ENCODE measurements around the gene CRAT. TPM values are rescaled to one million over a fixed set of nuclear protein-coding genes. Genes with fewer than 3 reads are reported as not detected.

The CRAT gene
- total RNA-seq, 2 donors from 2014 or later, result 17.2 to 17.5 TPM

GRCh38 chr9:129072171-129072570 is 38.4 kb downstream of the CRAT start:
- WGBS, 2 experiments (ENCODE audit: insufficient coverage in 1 of 2, insufficient read length in 1 of 2), result 87 to 88% methylated on average over 6 to 9 of the region's 9 CpGs
- no peaks in the 10 kb centered on the region for H3K9me3 Mint-ChIP-seq

GRCh38 chr9:129071526-129072126 is 39.0 kb downstream of the CRAT start:
- no peaks in the 10 kb centered on the region for H3K9me3 ChIP-seq (ENCODE audit: control insufficient read depth, low read length)
- H3K27ac Mint-ChIP-seq, result no peak overlapping the region
- H3K27me3 Mint-ChIP-seq (ENCODE audit: insufficient read depth), result no peaks in the 10 kb centered on the region
- no peak overlapping the region for H3K9ac ChIP-seq (ENCODE audit: extremely low read depth, low read length, poor library complexity, severe bottlenecking)
- H3K4me1 Mint-ChIP-seq, result peaks cover 10% of the 10 kb centered on the region
- no peak overlapping the region for H3K4me3 Mint-ChIP-seq
- DNase-seq, result peak; percentile 90
- no peak for TF ChIP-seq CTCF (conservative IDR thresholded peaks at IDR 0.05)
- H3K9me3 Mint-ChIP-seq, result no peaks in the 10 kb centered on the region
- H3K4me1 ChIP-seq (ENCODE audit: control insufficient read depth, insufficient read depth, low read length), result no peaks in the 10 kb centered on the region
- WGBS, 2 experiments (ENCODE audit: insufficient coverage in 1 of 2, insufficient read length in 1 of 2), result 68 to 81% methylated on average over 4 to 10 of the region's 10 CpGs
- peaks cover 9% of the 10 kb centered on the region for H3K36me3 Mint-ChIP-seq (ENCODE audit: low read depth)
- H3K4me3 ChIP-seq (ENCODE audit: low read length), result no peak overlapping the region
- H3K27ac ChIP-seq (ENCODE audit: low read depth, low read length), result peak overlapping the region; percentile 4
- H3K27me3 ChIP-seq (ENCODE audit: control insufficient read depth, insufficient read depth, low read length, poor library complexity, severe bottlenecking), result no peaks in the 10 kb centered on the region
- H3K36me3 ChIP-seq (ENCODE audit: control insufficient read depth, insufficient read depth, low read length), result peaks cover 8% of the 10 kb centered on the region

More at GRCh38 chr9:129072171-129072570, 38.4 kb downstream of the CRAT start:
- Histone ChIP-seq H3K36me3 (ENCODE audit: control insufficient read depth, insufficient read depth, low read length) (peaks cover 7% of the 10 kb centered on the region), H3K4me3 (ENCODE audit: low read length) (no peak overlapping the region), H3K4me1 (ENCODE audit: control insufficient read depth, insufficient read depth, low read length) (no peaks in the 10 kb centered on the region), H3K9me3 (ENCODE audit: control insufficient read depth, low read length) (no peaks in the 10 kb centered on the region), H3K9ac (ENCODE audit: extremely low read depth, low read length, poor library complexity, severe bottlenecking) (no peak overlapping the region), H3K27ac (ENCODE audit: low read depth, low read length) (peak overlapping the region; percentile 4), H3K27me3 (ENCODE audit: control insufficient read depth, insufficient read depth, low read length, poor library complexity, severe bottlenecking) (no peaks in the 10 kb centered on the region)
- Mint-ChIP-seq H3K4me1 (peaks cover 10% of the 10 kb centered on the region), H3K4me3 (no peak overlapping the region), H3K36me3 (ENCODE audit: low read depth) (peaks cover 9% of the 10 kb centered on the region), H3K27ac (no peak overlapping the region), H3K27me3 (ENCODE audit: insufficient read depth) (no peaks in the 10 kb centered on the region)
- no peak for DNase-seq
- TF ChIP-seq CTCF (conservative IDR thresholded peaks at IDR 0.05), result no peak

- H3K9me3 ChIP-seq (ENCODE audit: control insufficient read depth, low read length), result no peaks in the 10 kb centered on the region
- no peaks in the 10 kb centered on the region for H3K4me1 ChIP-seq (ENCODE audit: control insufficient read depth, insufficient read depth, low read length)
- Mint-ChIP-seq H3K4me1 (peaks cover 10% of the 10 kb centered on the region), H3K27me3 (ENCODE audit: insufficient read depth) (no peaks in the 10 kb centered on the region), H3K9me3 (no peaks in the 10 kb centered on the region), H3K4me3 (no peak overlapping the region), H3K36me3 (ENCODE audit: low read depth) (peaks cover 12% of the 10 kb centered on the region), H3K27ac (no peak overlapping the region)
- DNase-seq, result peak; percentile 61
- 66 to 73% methylated on average over 14 to 21 of the region's 21 CpGs for WGBS, 2 experiments (ENCODE audit: insufficient coverage in 1 of 2, insufficient read length in 1 of 2)
- H3K27me3 ChIP-seq (ENCODE audit: control insufficient read depth, insufficient read depth, low read length, poor library complexity, severe bottlenecking), result no peaks in the 10 kb centered on the region
- no peak overlapping the region for H3K9ac ChIP-seq (ENCODE audit: extremely low read depth, low read length, poor library complexity, severe bottlenecking)
- H3K27ac ChIP-seq (ENCODE audit: low read depth, low read length), result no peak overlapping the region
- peaks cover 10% of the 10 kb centered on the region for H3K36me3 ChIP-seq (ENCODE audit: control insufficient read depth, insufficient read depth, low read length)
- H3K4me3 ChIP-seq (ENCODE audit: low read length), result no peak overlapping the region
- no peak for TF ChIP-seq CTCF (conservative IDR thresholded peaks at IDR 0.05)
These were observed 39.7 kb downstream of the CRAT start for GRCh38 chr9:129070696-129071525.
